Stomach (tissue), 4 donors: ENCODE measurements around the gene SUPT3H.

Source experiments
- EP300 ChIP-seq: sonication (generic); formaldehyde crosslinking; IDR thresholded peaks from one replicate; pipeline ENCODE4 v1.6.1; 2017; ENCODE audit warnings: antibody characterized with exemption
- POLR2A ChIP-seq, 4 donors: fragments of 450-650 bp; IDR thresholded peaks; one replicate each; pipeline ENCODE4 v1.6.1; 2016; ENCODE audit warnings: antibody characterized with exemption in 4 of 4, control low read depth in 2 of 4, mild to moderate bottlenecking in 1 of 4, moderate library complexity in 1 of 4
- POLR2AphosphoS5 ChIP-seq, 3 donors: sonication (generic); formaldehyde crosslinking; IDR thresholded peaks; one replicate each; pipeline ENCODE4 v1.6.1; 2016; ENCODE audit warnings: antibody characterized with exemption in 3 of 3
- TF ChIP-seq, protein P1 (sequence below), 7 experiments: fragments of 450-650 bp in 4 of 7; fragments of 200-600 bp in 3 of 7; sonication (generic) in 3 of 7; IDR thresholded peaks; one replicate each; pipeline ENCODE4 v1.5.1; 2016 to 2019; ENCODE audit warnings: antibody characterized with exemption in 7 of 7, control low read depth in 2 of 7, mild to moderate bottlenecking in 1 of 7

DNA sequence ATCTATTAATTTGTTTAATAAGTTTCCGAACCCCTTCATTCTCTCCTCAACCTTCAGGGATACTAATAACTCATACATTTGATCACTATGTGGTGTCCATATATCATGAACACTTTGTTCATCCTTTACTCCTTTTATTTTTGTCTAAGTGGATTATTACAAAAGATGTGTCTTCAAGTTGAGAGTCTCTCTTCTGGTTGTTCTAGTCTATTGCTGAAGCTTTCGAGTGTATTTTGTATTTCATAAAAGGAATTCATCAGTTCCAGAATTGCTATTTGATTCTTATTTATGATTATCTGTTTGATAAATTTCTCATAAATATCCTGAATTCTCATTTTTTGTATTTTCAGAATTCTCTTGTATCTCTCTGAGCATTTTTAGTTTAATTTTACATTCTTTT lies 146.1 kb downstream of the SUPT3H start:
- TF ChIP-seq POLR2AphosphoS5 (IDR thresholded peaks at IDR 0.05) (no peak), POLR2A (IDR thresholded peaks at IDR 0.05) (no peak), EP300 (no peak)
- TF ChIP-seq, protein P1, sequence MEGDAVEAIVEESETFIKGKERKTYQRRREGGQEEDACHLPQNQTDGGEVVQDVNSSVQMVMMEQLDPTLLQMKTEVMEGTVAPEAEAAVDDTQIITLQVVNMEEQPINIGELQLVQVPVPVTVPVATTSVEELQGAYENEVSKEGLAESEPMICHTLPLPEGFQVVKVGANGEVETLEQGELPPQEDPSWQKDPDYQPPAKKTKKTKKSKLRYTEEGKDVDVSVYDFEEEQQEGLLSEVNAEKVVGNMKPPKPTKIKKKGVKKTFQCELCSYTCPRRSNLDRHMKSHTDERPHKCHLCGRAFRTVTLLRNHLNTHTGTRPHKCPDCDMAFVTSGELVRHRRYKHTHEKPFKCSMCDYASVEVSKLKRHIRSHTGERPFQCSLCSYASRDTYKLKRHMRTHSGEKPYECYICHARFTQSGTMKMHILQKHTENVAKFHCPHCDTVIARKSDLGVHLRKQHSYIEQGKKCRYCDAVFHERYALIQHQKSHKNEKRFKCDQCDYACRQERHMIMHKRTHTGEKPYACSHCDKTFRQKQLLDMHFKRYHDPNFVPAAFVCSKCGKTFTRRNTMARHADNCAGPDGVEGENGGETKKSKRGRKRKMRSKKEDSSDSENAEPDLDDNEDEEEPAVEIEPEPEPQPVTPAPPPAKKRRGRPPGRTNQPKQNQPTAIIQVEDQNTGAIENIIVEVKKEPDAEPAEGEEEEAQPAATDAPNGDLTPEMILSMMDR (IDR thresholded peaks at IDR 0.05): no peak
